K562 (cell line): ENCODE results near the gene OR5B21. TPM values are rescaled to one million over a fixed set of nuclear protein-coding genes. Genes with fewer than 3 reads are reported as not detected.

Source experiments
- DEAF1 ChIP-seq: fragments of 450-650 bp; formaldehyde crosslinking; IDR thresholded peaks from 2 replicates; pipeline ENCODE4 v1.4.0; 2020; ENCODE audit warnings: mild to moderate bottlenecking, moderate library complexity
- MYNN ChIP-seq, 2 experiments: sonication (generic); formaldehyde crosslinking in 1 of 2; IDR thresholded peaks; 2 replicates each; pipeline versions ENCODE4 v1.5.0 to v1.6.1; 2016 to 2020; ENCODE audit warnings: antibody characterized with exemption in 1 of 2, missing genetic modification reagents in 1 of 2
- RREB1 ChIP-seq: fragments of 250-450 bp; sonication (Bioruptor Pico); IDR thresholded peaks from 2 replicates; pipeline ENCODE4 v1.4.0; 2020
- USF2 ChIP-seq: sonication (generic); formaldehyde crosslinking; IDR thresholded peaks from 2 replicates; pipeline ENCODE4 v1.5.0; 2020; ENCODE audit warnings: missing genetic modification reagents
- ZNF507 ChIP-seq: conservative IDR thresholded peaks from 2 replicates; pipeline ENCODE4 v1.6.1; 2017; ENCODE audit warnings: missing genetic modification characterization, missing compliant biosample characterization
- ZNF583 ChIP-seq: fragments of 250-450 bp; sonication (Bioruptor Pico); IDR thresholded peaks from 2 replicates; pipeline ENCODE4 v1.4.0; 2020
- polyA plus RNA-seq, 8 experiments: library from polyadenylated mRNA; depleted of rRNA in 4 of 8; stranded (reverse) in 5 of 8; unstranded in 3 of 8; fragments of >200 nt; fragmentation: Nextera tagmentation in 2 of 8; fragmentation: Illumina TruSeq in 1 of 8; extraction: Ambion mirVana in 2 of 8; extraction: Trizol in 1 of 8; gene quantifications; 2 replicates each; pipeline versions ENCODE4 v1.2.1 to v1.2.3, GENCODE V29; 2011 to 2014; ENCODE audit warnings: inconsistent platforms in 1 of 8, missing spikeins in 1 of 8
- total RNA-seq, 7 experiments: library from RNA; depleted of rRNA in 6 of 7; stranded (reverse); fragments of >200 nt in 6 of 7; fragmentation: Illumina TruSeq in 2 of 7; extraction: Trizol in 2 of 7; gene quantifications; 2 replicates each; pipeline versions ENCODE4 v1.2.1 to v1.2.3, GENCODE V29; 2011 to 2021; ENCODE audit warnings: low replicate concordance in 1 of 7

Gene OR5B21
- total and polyA plus RNA-seq, 9 of the 15 experiments (the other 6 are each of a cell fraction or from before 2014, with no cell fraction given), result not detected

- TF ChIP-seq RREB1 (CRISPR knock-in tag) (no peak), ZNF583 (CRISPR knock-in tag) (no peak), DEAF1 (CRISPR knock-in tag) (no peak), ZNF507 (tag) (no peak), MYNN (IDR thresholded peaks at IDR 0.05) (no peak), MYNN (CRISPR knock-in tag; IDR thresholded peaks at IDR 0.05) (no peak), USF2 (CRISPR knock-in tag) (no peak)
These were observed 4.5 kb downstream of the OR5B21 start (continued) for GRCh38 chr11:58503361-58503856.
